Pancreas (tissue), 10 donors: Measurements from ENCODE around the gene NSD2. TPM values are rescaled to one million over a fixed set of nuclear protein-coding genes. Genes with fewer than 3 reads are reported as not detected.
A peak's percentile ranks its signal among the peaks of the same experiment; 100 is the strongest.

Experiments used
- ATAC-seq, 4 donors: fragments of 200-7000 bp; cut with Tn5 transposase; one replicate each; pipeline versions ENCODE4 v1.8.0 to v1.9.1; 2020; ENCODE audit warnings: mild to moderate bottlenecking in 4 of 4, moderate library complexity in 4 of 4
- DNase-seq, 6 donors: peaks; one replicate each; pipeline ENCODE4 v3.0.0-alpha.2; 2020
- FAIRE-seq: peaks from 2 replicates; lab custom pipeline; 2012; peaks lifted over from hg19 to GRCh38; lab: Jason Lieb, UNC
- H3K27ac ChIP-seq, 4 donors: fragments of 200-600 bp; sonication (generic); 1 replicate in 3 of 4; 2 replicates in 1 of 4; pipeline versions ENCODE4 v1.5.0 to v1.8.0; 2020
- H3K27me3 ChIP-seq, 4 donors: fragments of 200-600 bp; one replicate each; pipeline ENCODE4 v1.8.0; 2021
- H3K36me3 ChIP-seq, 3 donors: fragments of 200-600 bp; sonication (generic) in 1 of 3; one replicate each; pipeline versions ENCODE4 v1.5.0 to v1.8.0; 2020 to 2021
- H3K4me1 ChIP-seq, 3 donors: fragments of 200-600 bp; one replicate each; pipeline ENCODE4 v1.8.0; 2021
- H3K4me3 ChIP-seq, 4 donors: fragments of 200-600 bp; sonication (generic) in 2 of 4; one replicate each; pipeline versions ENCODE4 v1.5.0 to v1.8.0; 2020 to 2021
- H3K9me3 ChIP-seq, 4 donors: fragments of 200-600 bp; one replicate each; pipeline ENCODE4 v1.8.0; 2021
- WGBS, 2 donors: extraction: QIAGEN DNeasy Blood & Tissue Kit; methylation state at CpG; one replicate each; pipeline ENCODE4 v1.1.7; 2013; 5-methylcytosine and 5-hydroxymethylcytosine counted together
- intact Hi-C, 3 donors: fragments of 100-400 bp; cut with DNase I; formaldehyde crosslinking; loops; one replicate each; pipeline versions ENCODE4 v1.11.1 to v1.14.2; 2022
- polyA plus RNA-seq, 2 donors: library from polyadenylated mRNA; stranded (reverse); fragments of 200-250 nt; gene quantifications; one replicate each; pipeline ENCODE4 v1.2.3, GENCODE V29; 2013
- total RNA-seq, 6 donors: library from RNA; stranded (reverse); fragmentation: NEBNext Ultra II Directional in 4 of 6; extraction: Animal tissue kit (Norgen Biotek cat#: 25700) in 4 of 6; gene quantifications; one replicate each; pipeline versions ENCODE4 v1.2.1 to v1.2.4, GENCODE V29; 2021 to 2023
- TF ChIP-seq, protein P1 (sequence below), 4 donors: fragments of 200-600 bp; sonication (generic) in 3 of 4; IDR thresholded peaks; one replicate each; pipeline versions ENCODE4 v1.5.0 to v1.8.0; 2021; ENCODE audit warnings: antibody characterized with exemption in 4 of 4
- donor health status: healthy with polysubstance abuse.
- donor health status: DM: no; HTN: no; CAD: no; lungs with moderate emphysema.
- donor health status: DM: no; HTN: no; CAD: no.
- donor health status: control.
- donor health status: control.
- donor health status: Bipolar disorder and iron deficiency.
- donor health status: DM: yes; HTN: yes; CAD: no.
- donor health status: DM: no; HTN: no; CAD: no.
- donor health status: DM: no; HTN: no; CAD: no.
- donor health status: DM: yes; HTN: yes; CAD: no.

Gene NSD2
- total and polyA plus RNA-seq, 8 donors: 11.7 to 36.6 (median 22.4) TPM

- FAIRE-seq (no peak), ATAC-seq (peak; percentile 93 to 95 (median 95)), DNase-seq (peak in 2 of 6 donors; percentile 39 to 49)
- Histone ChIP-seq H3K4me1 (peaks cover 9 to 22% (median 15%) of the 10 kb centered on the region in 3 donors), H3K9me3 (no peaks in the 10 kb centered on the region), H3K4me3 (no peak overlapping the region), H3K36me3 (peaks cover 0 to 9% (median 0%) of the 10 kb centered on the region in 3 donors), H3K27me3 (no peaks in the 10 kb centered on the region), H3K27ac (peak overlapping the region in 3 of 4 donors; percentile 39 to 62 (median 61))
- TF ChIP-seq, protein P1, sequence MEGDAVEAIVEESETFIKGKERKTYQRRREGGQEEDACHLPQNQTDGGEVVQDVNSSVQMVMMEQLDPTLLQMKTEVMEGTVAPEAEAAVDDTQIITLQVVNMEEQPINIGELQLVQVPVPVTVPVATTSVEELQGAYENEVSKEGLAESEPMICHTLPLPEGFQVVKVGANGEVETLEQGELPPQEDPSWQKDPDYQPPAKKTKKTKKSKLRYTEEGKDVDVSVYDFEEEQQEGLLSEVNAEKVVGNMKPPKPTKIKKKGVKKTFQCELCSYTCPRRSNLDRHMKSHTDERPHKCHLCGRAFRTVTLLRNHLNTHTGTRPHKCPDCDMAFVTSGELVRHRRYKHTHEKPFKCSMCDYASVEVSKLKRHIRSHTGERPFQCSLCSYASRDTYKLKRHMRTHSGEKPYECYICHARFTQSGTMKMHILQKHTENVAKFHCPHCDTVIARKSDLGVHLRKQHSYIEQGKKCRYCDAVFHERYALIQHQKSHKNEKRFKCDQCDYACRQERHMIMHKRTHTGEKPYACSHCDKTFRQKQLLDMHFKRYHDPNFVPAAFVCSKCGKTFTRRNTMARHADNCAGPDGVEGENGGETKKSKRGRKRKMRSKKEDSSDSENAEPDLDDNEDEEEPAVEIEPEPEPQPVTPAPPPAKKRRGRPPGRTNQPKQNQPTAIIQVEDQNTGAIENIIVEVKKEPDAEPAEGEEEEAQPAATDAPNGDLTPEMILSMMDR (IDR thresholded peaks at IDR 0.05): no peak
- 58 to 62% methylated on average over 11 of the region's 11 CpGs for whole genome bisulfite sequencing, 2 donors
- intact Hi-C loops: no loop called here
Measured at GRCh38 chr4:1939664-1940509, 68.7 kb downstream of the NSD2 start.

DNA sequence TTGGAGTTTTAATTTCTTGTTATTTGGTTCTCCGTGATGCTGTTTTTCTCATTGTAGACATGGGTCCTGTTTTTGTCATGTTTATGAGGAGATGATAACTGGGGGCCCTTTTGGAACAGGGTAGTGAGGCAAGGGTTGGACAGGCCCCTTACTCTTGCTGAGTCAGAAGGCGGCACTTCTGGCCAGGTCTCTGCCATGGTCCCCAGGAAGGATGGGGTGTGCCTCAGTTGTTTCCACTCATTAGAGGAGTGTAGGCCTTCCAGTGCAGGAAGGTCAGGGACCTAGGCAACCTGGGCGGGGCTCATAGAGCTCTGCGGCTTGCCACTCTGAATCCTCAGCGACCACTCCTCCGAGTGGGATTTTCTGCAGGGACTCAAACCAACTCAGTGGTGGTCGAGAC, 69.4 kb downstream of the NSD2 start:
- intact Hi-C loops: no loop called here
- H3K9me3 ChIP-seq: no peaks in the 10 kb centered on the region
- no peak overlapping the region for H3K4me3 ChIP-seq
- H3K27me3 ChIP-seq: no peaks in the 10 kb centered on the region
- WGBS, 2 donors: 84 to 88% methylated on average over 7 of the region's 7 CpGs
- TF ChIP-seq, protein P1 (IDR thresholded peaks at IDR 0.05): no peak
- FAIRE-seq (no peak), ATAC-seq (peak; percentile 11 to 24 (median 18)), DNase-seq (no peak)
- peaks cover 0 to 9% (median 0%) of the 10 kb centered on the region in 3 donors for H3K36me3 ChIP-seq
- peaks cover 9 to 22% (median 15%) of the 10 kb centered on the region in 3 donors for H3K4me1 ChIP-seq
- H3K27ac ChIP-seq: peak overlapping the region in 3 of 4 donors; percentile 26 to 62 (median 61)

DNA sequence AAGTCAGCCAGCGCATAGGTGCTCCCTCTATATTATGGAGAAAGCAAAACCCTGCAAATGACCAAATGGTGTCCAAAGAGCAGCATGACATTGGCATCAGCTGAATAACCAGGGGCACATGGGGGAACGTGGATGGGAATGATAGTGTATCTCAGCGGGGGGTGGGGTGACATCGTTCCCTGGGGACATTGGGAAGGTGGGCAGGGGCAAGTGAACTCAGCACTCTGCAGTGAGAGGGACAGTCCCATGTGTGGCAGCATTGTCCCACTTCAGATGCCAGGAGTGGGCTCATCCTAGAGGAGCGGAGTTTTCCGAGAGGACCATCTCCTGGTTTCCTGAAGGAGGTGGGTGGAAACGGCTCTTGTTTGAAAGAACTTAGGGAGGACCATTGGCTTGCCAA, 72.7 kb downstream of the NSD2 start:
- Histone ChIP-seq H3K27ac (no peak overlapping the region), H3K36me3 (peaks cover 0 to 9% (median 0%) of the 10 kb centered on the region in 3 donors), H3K4me3 (no peak overlapping the region), H3K27me3 (no peaks in the 10 kb centered on the region), H3K9me3 (no peaks in the 10 kb centered on the region), H3K4me1 (peaks cover 9 to 22% (median 12%) of the 10 kb centered on the region in 3 donors)
- DNase-seq (no peak), FAIRE-seq (no peak), ATAC-seq (no peak)
- TF ChIP-seq, protein P1 (IDR thresholded peaks at IDR 0.05): no peak
- 95 to 97% methylated on average over 7 of the region's 7 CpGs for WGBS, 2 donors
- intact Hi-C loops: no loop called here

- Histone ChIP-seq H3K9me3 (no peaks in the 10 kb centered on the region), H3K27me3 (no peaks in the 10 kb centered on the region), H3K36me3 (peaks cover 0 to 9% (median 0%) of the 10 kb centered on the region in 3 donors), H3K4me3 (no peak overlapping the region), H3K27ac (no peak overlapping the region), H3K4me1 (peaks cover 0 to 11% (median 5%) of the 10 kb centered on the region in 3 donors)
- no peak for FAIRE-seq
- ATAC-seq: no peak
- TF ChIP-seq, protein P1 (IDR thresholded peaks at IDR 0.05): no peak
- no peak for DNase-seq
- WGBS, 2 donors: 82% methylated on average over 11 of the region's 11 CpGs
- intact Hi-C loops: no loop called here
Measured at GRCh38 chr4:1945124-1945895, 74.1 kb downstream of the NSD2 start.
